GM21367 (cell line): ENCODE data around the gene IL26.
"Not testable (repeated sequence)": the region's sequence is repeated elsewhere in the genome, so short reads cannot be mapped to it uniquely, and the experiment has no call there.

Experiments
- ATAC-seq: cut with Tn5 transposase; IDR thresholded peaks from one replicate; pipeline ENCODE4 v1.9.1; 2021; ENCODE audit not compliant: unreplicated experiment

Gene IL26

GRCh38 chr12:68240079-68240478 is 14.5 kb upstream of the IL26 start:
- ATAC-seq: no peak

GRCh38 chr12:68239309-68239982 is 13.8 kb upstream of the IL26 start:
- ATAC-seq: no peak

GRCh38 chr12:68237619-68238018 is 12.0 kb upstream of the IL26 start:
- ATAC-seq: no peak

GRCh38 chr12:68237078-68237477 is 11.5 kb upstream of the IL26 start:
- no peak for ATAC-seq

GRCh38 chr12:68236421-68237059 is 10.9 kb upstream of the IL26 start:
- peak; percentile 45 for ATAC-seq

- no peak for ATAC-seq
Measured at GRCh38 chr12:68235576-68235975, 10.0 kb upstream of the IL26 start.

GRCh38 chr12:68234140-68234539 is 8.5 kb upstream of the IL26 start:
- ATAC-seq: no peak

- ATAC-seq: no peak
Measured at GRCh38 chr12:68233498-68233897, 7.9 kb upstream of the IL26 start.

- no peak for ATAC-seq
Measured at GRCh38 chr12:68231691-68232090, 6.1 kb upstream of the IL26 start.

GRCh38 chr12:68231229-68231628 is 5.6 kb upstream of the IL26 start:
- ATAC-seq: no peak

- ATAC-seq: no peak
Measured at GRCh38 chr12:68229956-68230355, 4.3 kb upstream of the IL26 start.

- no peak for ATAC-seq
Measured at GRCh38 chr12:68227356-68227755, 1.7 kb upstream of the IL26 start.

GRCh38 chr12:68224613-68225285 is 861 bp downstream of the IL26 start:
- ATAC-seq: no peak

- ATAC-seq: peak; percentile 75
Measured at GRCh38 chr12:68223067-68223747, 2.4 kb downstream of the IL26 start.

- no peak for ATAC-seq
Measured at GRCh38 chr12:68222326-68222725, 3.3 kb downstream of the IL26 start.

GRCh38 chr12:68221497-68221896 is 4.1 kb downstream of the IL26 start:
- ATAC-seq: no peak

- ATAC-seq: no peak
Measured at GRCh38 chr12:68210875-68211274, 14.7 kb downstream of the IL26 start.

- not testable (repeated sequence) for ATAC-seq
Measured at GRCh38 chr12:68209048-68209728, 16.4 kb downstream of the IL26 start.

- no peak for ATAC-seq
Measured at GRCh38 chr12:68207276-68207675, 18.3 kb downstream of the IL26 start.

- ATAC-seq: no peak
Measured at GRCh38 chr12:68206446-68206845, 19.2 kb downstream of the IL26 start.

GRCh38 chr12:68203460-68203875 is 22.1 kb downstream of the IL26 start:
- no peak for ATAC-seq
